ENCODE measurements around the gene DNAJB8.

The DNAJB8 gene

GRCh38 chr3:128466840-128467541 lies at the start of gene DNAJB8:
Gene DNAJB8, minus strand, starts transcription at chr3:128466890. Its CDS starts 3,645 bp downstream, at chr3:128463245.
- no peak for DNase-seq

GRCh38 chr3:128515967-128516366 lies 49.3 kb upstream of the DNAJB8 start:
- DNase-seq: no peak

DNA sequence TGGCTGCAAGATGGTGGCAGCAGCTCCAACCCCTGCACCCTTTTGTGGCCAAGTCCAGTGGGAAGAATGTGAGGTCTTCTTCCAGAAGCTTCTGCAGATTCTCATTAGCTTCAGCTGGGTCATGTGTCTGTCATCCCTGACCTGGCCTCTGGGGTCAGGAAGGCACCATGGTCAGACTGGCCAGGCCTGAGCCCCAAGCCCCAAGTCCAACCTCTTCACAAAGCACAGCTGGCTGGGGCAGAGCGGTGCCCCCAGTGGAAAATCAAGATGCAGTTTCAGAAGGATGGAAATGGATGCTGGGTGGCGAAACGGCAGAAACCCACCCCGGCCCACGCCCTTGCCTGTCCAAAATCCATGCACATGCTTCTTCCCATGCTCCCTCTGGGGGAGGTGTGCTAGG lies 42.2 kb upstream of the DNAJB8 start:
- no peak for DNase-seq

DNA sequence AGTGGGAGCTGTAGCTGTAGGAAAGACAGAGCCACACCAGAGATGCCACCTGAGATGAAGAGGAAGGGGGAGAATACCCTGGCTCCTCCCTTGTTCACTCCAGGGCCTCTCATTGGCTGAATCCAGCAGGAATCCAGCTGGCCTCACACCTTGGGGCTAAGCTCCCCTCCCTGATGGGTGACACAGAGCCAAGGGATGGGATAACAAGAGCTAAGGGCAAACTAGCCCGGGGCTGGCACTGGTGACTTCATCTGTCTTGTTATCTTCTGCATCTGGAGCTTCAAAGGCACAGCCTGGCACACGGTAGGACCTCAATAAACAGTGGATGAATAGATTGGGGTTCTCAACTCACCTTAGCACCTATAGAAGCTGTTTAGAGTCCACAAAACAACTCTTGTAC lies 40.1 kb upstream of the DNAJB8 start:
- no peak for DNase-seq

DNA sequence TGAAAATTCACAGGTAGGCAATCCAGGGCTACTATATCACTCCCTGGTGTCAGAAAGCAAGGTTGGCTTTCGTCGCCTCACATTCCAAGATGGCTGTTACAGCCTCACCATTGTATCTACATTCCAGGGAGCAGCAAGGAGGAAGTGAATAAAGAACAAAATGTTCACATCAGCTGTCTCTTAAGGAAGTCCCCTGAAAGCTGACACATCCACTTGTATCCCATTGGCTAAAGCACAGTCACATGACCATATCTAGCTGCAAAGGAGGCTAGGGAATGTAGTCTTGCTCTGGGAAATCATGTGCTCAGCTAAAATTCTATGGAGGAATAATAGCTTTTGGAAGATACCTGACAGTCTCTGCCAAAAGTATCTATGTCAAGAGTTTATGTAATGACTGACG lies 39.1 kb upstream of the DNAJB8 start:
- no peak for DNase-seq

DNA sequence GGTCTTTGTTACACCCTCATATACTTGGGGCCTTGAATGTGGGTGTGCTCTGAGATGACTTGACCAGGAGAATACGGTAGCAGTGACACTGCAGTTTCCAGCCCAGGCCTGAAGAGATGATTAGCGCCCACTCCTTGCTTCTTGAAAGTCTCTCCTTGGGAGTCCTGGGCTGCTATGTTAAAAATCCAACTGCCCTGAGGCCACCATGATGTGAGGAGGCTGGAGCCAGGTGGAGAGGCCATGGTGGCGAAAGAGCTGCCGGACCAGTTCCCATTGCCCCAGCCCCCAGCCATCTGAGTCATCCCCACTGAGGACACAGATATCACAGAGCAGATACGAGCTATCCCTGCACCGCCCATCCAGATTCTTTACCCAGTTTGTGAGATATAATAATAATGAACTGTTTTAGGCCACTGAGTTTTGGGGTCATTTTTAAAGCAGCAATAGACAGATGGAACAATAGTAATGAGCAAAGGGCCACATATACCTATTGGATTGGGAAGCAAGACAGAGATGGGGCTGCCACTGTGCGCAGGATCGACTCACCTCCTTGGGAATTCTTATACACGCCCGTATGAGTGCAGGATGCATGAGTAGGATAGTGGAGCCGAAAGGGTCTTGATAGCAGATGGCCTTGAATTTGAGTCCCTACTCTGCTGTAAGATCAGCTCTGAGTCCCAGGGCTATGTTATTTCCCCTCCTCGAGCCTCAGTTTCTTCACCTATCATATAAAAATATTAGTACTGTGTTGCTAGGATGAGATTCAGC lies 38.5 kb upstream of the DNAJB8 start:
- DNase-seq: no peak

- no peak for DNase-seq
Measured at GRCh38 chr3:128504533-128504915, 37.8 kb upstream of the DNAJB8 start.

GRCh38 chr3:128503751-128504532 lies 37.3 kb upstream of the DNAJB8 start:
- no peak for DNase-seq

DNA sequence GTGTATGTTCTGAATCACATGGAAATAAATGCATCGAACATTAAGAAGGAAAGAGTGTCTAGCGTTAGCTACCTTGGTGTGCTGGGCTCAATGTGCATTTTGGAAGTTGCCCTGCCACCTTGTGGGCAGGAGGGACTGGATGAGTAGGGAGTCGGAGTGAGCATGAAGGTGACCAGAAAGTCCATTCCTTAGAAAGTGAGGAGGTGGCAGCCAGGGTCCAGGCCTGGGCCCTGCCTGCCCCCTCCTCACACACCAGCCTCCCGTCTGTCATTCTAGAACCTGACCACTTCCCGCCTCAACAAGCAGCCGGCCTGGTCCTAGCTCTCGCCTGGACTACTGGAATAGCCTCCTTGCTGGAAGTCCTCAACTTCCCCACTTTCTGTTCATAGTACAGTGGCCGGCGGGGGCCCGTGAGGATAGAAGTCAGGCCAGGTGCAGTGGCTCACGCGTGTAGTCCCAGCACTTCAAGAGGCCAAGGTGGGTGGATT lies 36.5 kb upstream of the DNAJB8 start:
- DNase-seq: no peak

DNA sequence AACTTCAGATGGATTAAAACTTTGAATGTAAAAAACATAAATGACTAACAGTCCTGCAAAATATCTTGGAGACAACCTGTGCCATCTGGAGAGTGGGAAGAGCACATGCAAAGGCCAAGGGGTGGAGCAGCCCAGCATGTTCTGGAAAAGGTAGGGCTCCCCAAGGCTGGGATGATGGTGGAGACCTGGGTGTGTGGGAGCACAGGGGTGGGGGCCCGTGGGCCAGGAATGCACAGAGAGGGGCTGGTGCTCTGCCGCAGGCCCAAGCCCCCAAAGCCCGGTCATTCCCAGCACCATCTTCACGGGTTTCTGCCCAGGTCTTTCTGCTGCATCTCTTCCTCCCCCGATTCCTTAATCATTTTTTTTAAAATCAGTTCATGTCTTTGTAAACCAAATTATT lies 36.0 kb upstream of the DNAJB8 start:
- no peak for DNase-seq

DNA sequence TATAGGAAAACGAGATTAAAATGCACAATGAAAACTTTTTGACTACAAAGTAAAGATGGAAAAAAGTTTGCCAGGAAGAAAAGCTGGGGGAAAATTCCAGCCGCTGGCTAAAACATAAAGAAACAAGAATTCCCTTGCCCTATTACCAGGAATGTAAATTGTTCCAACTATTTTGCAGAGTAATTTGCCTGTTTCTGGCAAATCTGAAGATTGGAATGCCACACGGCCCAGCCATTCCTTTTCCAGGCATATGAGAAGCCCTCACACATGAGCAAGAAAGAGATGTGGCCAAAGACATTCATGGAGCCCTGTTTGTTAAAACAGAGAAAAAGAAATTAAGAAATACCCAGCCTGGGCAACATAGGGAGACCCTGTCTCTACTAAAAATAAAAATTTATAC lies 34.7 kb upstream of the DNAJB8 start:
- DNase-seq: no peak

DNA sequence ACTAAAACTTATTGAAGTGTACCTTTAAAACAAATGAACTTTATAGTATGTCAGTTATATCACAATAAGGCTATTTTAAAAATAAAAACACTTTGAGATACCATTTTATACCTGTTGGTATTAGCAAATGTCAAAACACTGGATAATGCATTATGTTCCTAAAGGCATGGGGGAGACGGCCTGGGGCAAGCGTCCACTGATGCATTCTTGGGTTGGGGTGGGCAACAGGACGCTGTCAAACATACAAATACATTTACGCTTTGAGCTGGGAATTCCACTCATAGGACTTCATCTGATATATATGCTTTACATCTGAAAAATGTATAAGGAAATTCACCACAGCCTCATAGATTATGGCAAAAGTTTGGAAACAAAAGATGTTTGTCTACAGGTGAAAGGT lies 33.9 kb upstream of the DNAJB8 start:
- no peak for DNase-seq

- no peak for DNase-seq
Measured at GRCh38 chr3:128499724-128500275, 33.1 kb upstream of the DNAJB8 start.

GRCh38 chr3:128498901-128499530 lies 32.3 kb upstream of the DNAJB8 start:
- DNase-seq: no peak

GRCh38 chr3:128498127-128498626 lies 31.5 kb upstream of the DNAJB8 start:
- no peak for DNase-seq

- DNase-seq: peak; percentile 74
Measured at GRCh38 chr3:128497305-128498126, 30.8 kb upstream of the DNAJB8 start.

DNA sequence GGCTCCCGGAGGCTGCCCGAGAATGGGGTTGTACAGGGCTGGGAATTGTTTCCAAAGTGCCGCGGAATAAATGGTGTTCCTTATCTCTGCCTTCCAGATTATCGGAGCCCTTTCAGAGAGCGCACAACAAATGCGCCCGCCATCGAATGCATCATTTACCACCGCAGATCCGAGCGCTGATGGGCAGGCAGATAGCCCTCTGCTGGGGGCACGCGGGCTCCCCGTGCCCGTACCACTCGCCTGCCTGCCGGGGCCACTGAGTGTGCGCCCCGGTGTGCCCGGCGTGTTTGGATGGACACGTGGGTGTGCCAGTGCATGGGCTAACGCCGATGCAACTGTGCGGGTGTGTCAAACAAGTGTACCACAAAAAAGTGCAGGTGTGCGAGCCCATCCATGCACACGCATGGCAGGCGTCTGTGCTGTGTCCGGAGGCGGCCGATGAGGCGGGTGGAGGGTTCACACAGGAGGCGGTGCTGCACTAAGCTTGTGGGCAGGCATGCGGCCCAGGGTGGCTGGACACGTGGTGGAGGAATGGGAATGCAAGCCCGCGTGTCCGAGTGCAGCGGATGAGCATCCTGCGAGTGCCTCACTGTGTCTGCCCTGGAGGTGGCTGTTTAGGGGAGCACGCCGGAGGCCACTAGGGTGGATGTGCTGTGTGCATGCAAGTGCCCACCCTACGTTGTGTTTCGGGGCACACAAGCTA lies 30.1 kb upstream of the DNAJB8 start:
- DNase-seq: no peak

- DNase-seq: no peak
Measured at GRCh38 chr3:128496019-128496601, 29.4 kb upstream of the DNAJB8 start.

GRCh38 chr3:128495435-128495970 lies 28.8 kb upstream of the DNAJB8 start:
- DNase-seq: no peak

DNA sequence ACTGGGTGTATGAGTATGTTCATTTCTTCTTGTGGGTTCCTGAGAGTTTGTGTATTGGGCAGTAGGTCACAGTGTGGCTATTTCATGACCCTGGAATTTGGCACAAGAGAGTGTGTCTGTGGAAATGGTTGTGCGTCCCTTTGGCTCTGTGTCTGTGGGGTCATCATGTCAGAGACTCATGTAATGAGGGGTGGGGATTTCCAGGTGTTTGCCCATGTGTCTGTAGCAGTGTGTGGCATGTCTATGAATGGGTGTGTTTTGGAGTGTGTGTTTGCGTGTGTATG lies 27.6 kb upstream of the DNAJB8 start:
- no peak for DNase-seq
